ENCODE measurements around the gene STARD13. TPM values are rescaled to one million over a fixed set of nuclear protein-coding genes. Genes with fewer than 3 reads are reported as not detected.

Gene STARD13
- total RNA-seq, 1 experiment from 2014 or later = 4.1 TPM

DNA sequence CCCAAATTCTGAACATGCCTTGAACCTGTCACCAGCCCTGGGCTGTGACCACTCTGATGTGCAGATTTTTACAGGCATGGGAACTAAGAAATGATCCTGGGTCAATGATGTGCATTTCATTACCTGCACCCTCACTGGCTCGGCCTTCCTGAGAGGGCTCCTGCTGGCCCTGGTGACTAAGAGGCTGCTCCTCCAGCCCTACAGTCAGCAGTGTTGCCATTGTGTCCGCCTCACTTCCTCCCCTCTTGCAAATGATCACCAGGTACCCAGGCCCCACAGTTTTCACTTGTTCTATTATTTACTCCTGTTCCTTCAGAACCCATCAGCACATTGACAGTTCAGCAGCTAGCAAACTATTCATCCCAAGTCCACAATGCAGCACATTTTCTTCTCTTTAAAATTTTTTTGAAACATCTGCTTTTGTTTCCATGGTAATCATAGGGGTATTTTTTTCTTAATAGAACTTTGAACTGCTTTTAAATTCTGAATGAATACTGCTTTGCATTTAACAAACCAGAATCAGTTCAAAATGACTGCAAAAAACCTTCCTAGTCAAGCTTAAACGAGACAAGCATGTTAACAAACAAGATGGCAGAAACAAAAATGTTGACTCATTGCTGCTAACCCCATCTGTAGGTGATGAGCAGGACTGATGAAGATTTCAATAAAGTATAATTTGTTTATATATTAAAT, 29.3 kb downstream of the STARD13 start:
- CTCF ChIA-PET = no interaction called here
- DNase-seq (ENCODE audit: low read depth, low spot score) (no peak), ATAC-seq (no peak)
- H3K4me2 ChIP-seq (ENCODE audit: low read length) = no peak overlapping the region
- no peaks in the 10 kb centered on the region for H3K9me2 ChIP-seq (ENCODE audit: insufficient read depth)
- H3K4me3 ChIP-seq (replicated peaks in 1 of 2; ENCODE audit: low read depth in 1 of 2, low read length in 2 of 2) = no peak overlapping the region
- no peaks in the 10 kb centered on the region for H4K20me1 ChIP-seq (ENCODE audit: insufficient read depth)
- H3K4me1 ChIP-seq (ENCODE audit: control insufficient read depth in 1 of 2, insufficient read depth in 2 of 2, low read length in 2 of 2) = peaks cover 18 to 19% of the 10 kb centered on the region in 2 experiments
- H3K9ac ChIP-seq (ENCODE audit: low read length) = no peak overlapping the region
- BruUV-seq (replicated peaks) = no TSS peak
- no peaks in the 10 kb centered on the region for H3K27me3 ChIP-seq (ENCODE audit: insufficient read depth, low read length)
- intact Hi-C loops (cut with micrococcal nuclease) = no loop called here
- POLR2A ChIA-PET = no interaction called here
- TF ChIP-seq SIN3A (IDR thresholded peaks at IDR 0.05; ENCODE audit: low read depth) (no peak), REST (IDR thresholded peaks at IDR 0.05; ENCODE audit: low read depth) (no peak), POLR2A (IDR thresholded peaks at IDR 0.05; ENCODE audit: borderline replicate concordance, extremely low read depth, insufficient read depth, insufficient read length) (no peak), FOSL1 (IDR thresholded peaks at IDR 0.05; ENCODE audit: low read depth) (no peak), RAD21 (IDR thresholded peaks at IDR 0.05; ENCODE audit: low read depth) (no peak), ZNF274 (IDR thresholded peaks at IDR 0.05; ENCODE audit: low read depth, low read length) (no peak), SRF (IDR thresholded peaks at IDR 0.05; ENCODE audit: low read depth) (no peak), CEBPB (IDR thresholded peaks at IDR 0.05; ENCODE audit: low read depth) (no peak), EGR1 (IDR thresholded peaks at IDR 0.05; ENCODE audit: low read depth) (no peak), JUND (IDR thresholded peaks at IDR 0.05) (no peak), ZFX (IDR thresholded peaks at IDR 0.05) (no peak), YY1 (IDR thresholded peaks at IDR 0.05; ENCODE audit: extremely low read depth, insufficient replicate concordance, low read depth, low read length) (no peak), ELF1 (IDR thresholded peaks at IDR 0.05; ENCODE audit: borderline replicate concordance, low read depth) (no peak)
- TF ChIP-seq, protein P1, sequence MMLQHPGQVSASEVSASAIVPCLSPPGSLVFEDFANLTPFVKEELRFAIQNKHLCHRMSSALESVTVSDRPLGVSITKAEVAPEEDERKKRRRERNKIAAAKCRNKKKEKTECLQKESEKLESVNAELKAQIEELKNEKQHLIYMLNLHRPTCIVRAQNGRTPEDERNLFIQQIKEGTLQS (IDR thresholded peaks at IDR 0.05) = no peak
- TF ChIP-seq, protein P2, sequence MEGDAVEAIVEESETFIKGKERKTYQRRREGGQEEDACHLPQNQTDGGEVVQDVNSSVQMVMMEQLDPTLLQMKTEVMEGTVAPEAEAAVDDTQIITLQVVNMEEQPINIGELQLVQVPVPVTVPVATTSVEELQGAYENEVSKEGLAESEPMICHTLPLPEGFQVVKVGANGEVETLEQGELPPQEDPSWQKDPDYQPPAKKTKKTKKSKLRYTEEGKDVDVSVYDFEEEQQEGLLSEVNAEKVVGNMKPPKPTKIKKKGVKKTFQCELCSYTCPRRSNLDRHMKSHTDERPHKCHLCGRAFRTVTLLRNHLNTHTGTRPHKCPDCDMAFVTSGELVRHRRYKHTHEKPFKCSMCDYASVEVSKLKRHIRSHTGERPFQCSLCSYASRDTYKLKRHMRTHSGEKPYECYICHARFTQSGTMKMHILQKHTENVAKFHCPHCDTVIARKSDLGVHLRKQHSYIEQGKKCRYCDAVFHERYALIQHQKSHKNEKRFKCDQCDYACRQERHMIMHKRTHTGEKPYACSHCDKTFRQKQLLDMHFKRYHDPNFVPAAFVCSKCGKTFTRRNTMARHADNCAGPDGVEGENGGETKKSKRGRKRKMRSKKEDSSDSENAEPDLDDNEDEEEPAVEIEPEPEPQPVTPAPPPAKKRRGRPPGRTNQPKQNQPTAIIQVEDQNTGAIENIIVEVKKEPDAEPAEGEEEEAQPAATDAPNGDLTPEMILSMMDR (IDR thresholded peaks at IDR 0.05 in 2 of 3, conservative IDR thresholded peaks at IDR 0.05 in 1 of 3; ENCODE audit: borderline replicate concordance in 1 of 3, insufficient read depth in 1 of 3, low read depth in 2 of 3, low read length in 2 of 3) = no peak
- H3K9me3 ChIP-seq (ENCODE audit: control insufficient read depth in 1 of 2, insufficient read depth in 1 of 2, low read depth in 1 of 2, low read length in 2 of 2) = no peaks in the 10 kb centered on the region
- H3K27ac ChIP-seq (ENCODE audit: low read depth, low read length) = no peak overlapping the region
- H3K79me2 ChIP-seq (ENCODE audit: insufficient read depth, low read length) = no peaks in the 10 kb centered on the region
- H3K36me3 ChIP-seq (ENCODE audit: control insufficient read depth in 1 of 2, insufficient read depth in 2 of 2, low read length in 2 of 2) = no peaks in the 10 kb centered on the region
- no peak overlapping the region for H2AFZ ChIP-seq (ENCODE audit: low read depth, low read length, poor library complexity, severe bottlenecking)
- RAD21 ChIA-PET (ENCODE audit: low non-redundant PET in 1 of 2, low total read pairs in 2 of 2, uncharacterized antibody in 2 of 2, unreplicated experiment in 2 of 2) = no interaction called here
